T-cell (primary cell): ENCODE data around the gene DGKA. TPM values are rescaled to one million over a fixed set of nuclear protein-coding genes. Genes with fewer than 3 reads are reported as not detected.
A peak's percentile ranks its signal among the peaks of the same experiment; 100 is the strongest.

ENCODE experiments used
- ATAC-seq, 4 experiments: fragments of 200-7000 bp in 3 of 4; fragments of 150-1000 bp in 1 of 4; cut with Tn5 transposase; replicated peaks in 1 of 4; 1 replicate in 3 of 4; 2 replicates in 1 of 4; pipeline ENCODE4 v1.10.0; 2021; ENCODE audit warnings: moderate library complexity in 3 of 4, mild to moderate bottlenecking in 2 of 4, moderate number of reproducible peaks in 1 of 4
- CTCF ChIA-PET, 2 donors: fragments of 300-600 bp; sonication (Branson Sonifier 250); formaldehyde crosslinking; loops; one replicate each; lab custom pipeline; 2022; ENCODE audit warnings: antibody characterized with exemption in 2 of 2; lab: Charles Lee
- POLR2A ChIA-PET, 2 donors: fragments of 300-600 bp; sonication (Branson Sonifier 250); formaldehyde crosslinking; loops; one replicate each; lab custom pipeline; 2022; ENCODE audit warnings: antibody characterized with exemption in 2 of 2; lab: Charles Lee
- DNase-seq, 35 experiments: peaks; one replicate each; pipeline versions ENCODE4 v3.0.0 to v3.0.0-alpha.2; 2013 to 2023
- H3K27ac ChIP-seq: one replicate; pipeline ENCODE4 v1.5.1; 2013; ENCODE audit warnings: low read length
- H3K27me3 ChIP-seq, 2 experiments: replicated peaks in 1 of 2; 1 replicate in 1 of 2; 2 replicates in 1 of 2; pipeline versions ENCODE4 v1.6.1 to v1.7.0; 2013; ENCODE audit warnings: low read length in 1 of 2, mixed read lengths in 1 of 2; ENCODE audit not compliant: control insufficient read depth in 2 of 2, insufficient read depth in 2 of 2; ENCODE audit errors: extremely low read depth in 1 of 2
- H3K36me3 ChIP-seq, 2 donors: 1 replicate in 1 of 2; 2 replicates in 1 of 2; pipeline versions ENCODE4 v1.6.1 to v1.7.0; 2013; ENCODE audit warnings: low read length in 1 of 2; ENCODE audit not compliant: control insufficient read depth in 2 of 2, insufficient read depth in 1 of 2; ENCODE audit errors: extremely low read depth in 1 of 2
- H3K4me1 ChIP-seq, 2 experiments: 1 replicate in 1 of 2; 2 replicates in 1 of 2; pipeline versions ENCODE4 v1.6.1 to v1.7.0; 2013; ENCODE audit warnings: low read length in 2 of 2, mixed read lengths in 1 of 2; ENCODE audit not compliant: insufficient read depth in 2 of 2, control insufficient read depth in 1 of 2; ENCODE audit errors: extremely low read depth in 1 of 2
- H3K4me3 ChIP-seq, 2 donors: 1 replicate in 1 of 2; 2 replicates in 1 of 2; pipeline versions ENCODE4 v1.5.1 to v1.7.0; 2013; ENCODE audit warnings: mild to moderate bottlenecking in 2 of 2, low read length in 1 of 2, moderate library complexity in 1 of 2; ENCODE audit not compliant: control insufficient read depth in 1 of 2; ENCODE audit errors: extremely low read depth in 1 of 2
- H3K9me3 ChIP-seq: 2 replicates; pipeline ENCODE4 v1.7.0; 2013
- H3K27ac Mint-ChIP-seq, 2 donors: one replicate each; pipeline ENCODE4 v1.8.0; 2020 to 2021; ENCODE audit warnings: mild to moderate bottlenecking in 2 of 2, mixed read lengths in 2 of 2
- H3K27me3 Mint-ChIP-seq, 2 donors: one replicate each; pipeline ENCODE4 v1.8.0; 2021 to 2022; ENCODE audit warnings: mixed read lengths in 2 of 2
- H3K36me3 Mint-ChIP-seq: one replicate; pipeline ENCODE4 v1.8.0; 2021; ENCODE audit warnings: mixed read lengths
- H3K4me1 Mint-ChIP-seq, 3 donors: one replicate each; pipeline ENCODE4 v1.8.0; 2020 to 2022; ENCODE audit warnings: mixed read lengths in 3 of 3, mild to moderate bottlenecking in 1 of 3
- H3K4me3 Mint-ChIP-seq, 3 donors: one replicate each; pipeline ENCODE4 v1.8.0; 2020 to 2022; ENCODE audit warnings: mild to moderate bottlenecking in 3 of 3, mixed read lengths in 3 of 3, moderate library complexity in 3 of 3
- H3K9me3 Mint-ChIP-seq, 3 donors: one replicate each; pipeline ENCODE4 v1.8.0; 2020 to 2022; ENCODE audit warnings: mixed read lengths in 3 of 3
- WGBS: methylation state at CpG from one replicate; pipeline ENCODE4 v1.1.5; 2013; ENCODE audit warnings: missing lambda C conversion rate; ENCODE audit not compliant: insufficient coverage; 5-methylcytosine and 5-hydroxymethylcytosine counted together
- total RNA-seq, 35 experiments: library from RNA in 6 of 35; stranded (reverse) in 6 of 35; fragments of 120-200 nt in 1 of 35; gene quantifications; one replicate each; pipeline versions ENCODE4 v1.2.1 to v1.2.4 and lab custom pipeline; 2013 to 2026

The DGKA gene
- total RNA-seq, 5 donors from 2014 or later (not counting 1 experiment from before 2014, with no cell fraction given): 896 to 1,314 (median 1,231) TPM

DNA sequence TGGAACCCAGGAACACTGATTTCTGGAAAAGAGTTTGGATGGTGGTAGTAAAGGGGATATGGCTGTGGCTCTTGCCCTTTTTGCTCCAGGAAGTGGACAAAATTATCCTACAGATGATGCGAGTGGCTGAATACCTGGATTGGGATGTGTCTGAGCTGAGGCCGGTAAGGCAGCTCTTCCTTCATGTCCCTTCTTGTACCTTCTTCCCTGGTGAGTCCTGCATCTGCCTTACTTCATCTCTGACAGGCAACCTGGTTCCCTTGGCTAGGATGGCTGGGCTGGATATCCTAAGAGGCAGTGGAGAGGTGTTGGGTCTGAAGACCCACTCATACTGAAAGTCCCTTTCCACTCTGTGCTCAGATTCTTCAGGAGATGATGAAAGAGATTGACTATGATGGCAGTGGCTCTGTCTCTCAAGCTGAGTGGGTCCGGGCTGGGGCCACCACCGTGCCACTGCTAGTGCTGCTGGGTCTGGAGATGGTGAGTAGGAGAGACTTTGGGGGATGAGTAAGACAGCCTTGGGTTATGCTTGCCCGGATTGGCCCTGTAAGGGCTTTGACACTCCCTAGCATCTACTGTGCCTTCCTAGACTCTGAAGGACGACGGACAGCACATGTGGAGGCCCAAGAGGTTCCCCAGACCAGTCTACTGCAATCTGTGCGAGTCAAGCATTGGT, 8.0 kb downstream of the DGKA start:
- POLR2A ChIA-PET: interaction anchor here (0.7 kb wide), 2 partner anchors 13 to 36 kb away, joined by 3 to 5 read pairs; no protein-coding TSS in a partner anchor
- Mint-ChIP-seq H3K4me3 (peak overlapping the region in 2 of 3 donors; percentile 10 to 63), H3K9me3 (no peaks in the 10 kb centered on the region), H3K27ac (peak overlapping the region; percentile 96 to 99), H3K36me3 (peaks cover 72% of the 10 kb centered on the region), H3K27me3 (no peaks in the 10 kb centered on the region), H3K4me1 (peaks cover 87 to 95% (median 89%) of the 10 kb centered on the region in 3 donors)
- no peak overlapping the region for H3K27ac ChIP-seq
- CTCF ChIA-PET: interaction anchor here (0.6 to 5.2 kb wide), 10 partner anchors 7 to 200 kb away, joined by 3 to 47 read pairs (median 6); partner anchors contain the start of genes ORMDL2 (in 1 of the 2) and SARNP (in 1 of the 2)
- H3K27me3 ChIP-seq: no peaks in the 10 kb centered on the region
- WGBS: 63% methylated on average over 5 of the region's 8 CpGs
- no peak for DNase-seq
- ATAC-seq: no peak
- H3K9me3 ChIP-seq: no peaks in the 10 kb centered on the region
- H3K36me3 ChIP-seq: peaks cover 22 to 89% of the 10 kb centered on the region in 2 donors
- H3K4me3 ChIP-seq: no peak overlapping the region
- H3K4me1 ChIP-seq: peaks cover 60 to 71% of the 10 kb centered on the region in 2 experiments

DNA sequence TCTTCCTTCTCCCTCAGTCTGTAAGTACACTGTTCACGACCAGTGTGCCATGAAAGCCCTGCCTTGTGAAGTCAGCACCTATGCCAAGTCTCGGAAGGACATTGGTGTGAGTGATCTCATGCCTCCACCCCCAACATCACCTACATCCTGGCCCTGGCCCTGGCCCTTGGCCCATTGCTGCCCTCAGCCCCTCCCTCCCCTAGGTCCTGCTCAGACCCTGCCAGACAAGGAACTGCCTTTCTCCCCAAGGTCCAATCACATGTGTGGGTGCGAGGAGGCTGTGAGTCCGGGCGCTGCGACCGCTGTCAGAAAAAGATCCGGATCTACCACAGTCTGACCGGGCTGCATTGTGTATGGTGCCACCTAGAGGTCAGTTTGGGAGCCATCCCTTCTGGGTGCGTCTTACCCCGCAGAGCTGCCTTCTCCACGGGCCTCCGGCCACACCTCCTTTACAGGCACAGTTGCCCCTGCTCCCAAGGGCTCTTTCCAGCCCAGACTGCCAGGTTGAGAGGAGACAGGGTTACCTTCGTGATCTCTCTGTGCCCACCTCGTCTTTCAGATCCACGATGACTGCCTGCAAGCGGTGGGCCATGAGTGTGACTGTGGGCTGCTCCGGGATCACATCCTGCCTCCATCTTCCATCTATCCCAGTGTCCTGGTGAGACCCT, 9.2 kb downstream of the DGKA start:
- DNase-seq: peak; percentile 62 to 92 (median 78)
- H3K4me3 Mint-ChIP-seq: peak overlapping the region; percentile 2 to 63 (median 44)
- ChIA-PET CTCF (interaction anchor here (0.5 to 5.2 kb wide), 13 partner anchors 9 to 234 kb away, joined by 3 to 47 read pairs (median 5); partner anchors contain the start of genes DNAJC14 (in 1 of the 2), ORMDL2 (in 1 of the 2) and SARNP (in 1 of the 2)), POLR2A (interaction anchor here in 1 of 2 donors (0.7 kb wide), 2 partner anchors 14 to 43 kb away, joined by 4 to 5 read pairs; no protein-coding TSS in a partner anchor)
- peaks cover 78% of the 10 kb centered on the region for H3K36me3 Mint-ChIP-seq
- H3K4me1 Mint-ChIP-seq: peaks cover 82 to 91% (median 89%) of the 10 kb centered on the region in 3 donors
- Histone ChIP-seq H3K4me3 (no peak overlapping the region), H3K9me3 (no peaks in the 10 kb centered on the region), H3K36me3 (peaks cover 28 to 93% of the 10 kb centered on the region in 2 donors), H3K4me1 (peaks cover 48 to 64% of the 10 kb centered on the region in 2 experiments), H3K27ac (peak overlapping the region; percentile 48), H3K27me3 (no peaks in the 10 kb centered on the region)
- ATAC-seq: peak; percentile 81 to 91 (median 84)
- peak overlapping the region; percentile 96 to 99 for H3K27ac Mint-ChIP-seq
- 23% methylated on average over 18 of the region's 18 CpGs for WGBS
- H3K9me3 Mint-ChIP-seq: no peaks in the 10 kb centered on the region
- no peaks in the 10 kb centered on the region for H3K27me3 Mint-ChIP-seq

DNA sequence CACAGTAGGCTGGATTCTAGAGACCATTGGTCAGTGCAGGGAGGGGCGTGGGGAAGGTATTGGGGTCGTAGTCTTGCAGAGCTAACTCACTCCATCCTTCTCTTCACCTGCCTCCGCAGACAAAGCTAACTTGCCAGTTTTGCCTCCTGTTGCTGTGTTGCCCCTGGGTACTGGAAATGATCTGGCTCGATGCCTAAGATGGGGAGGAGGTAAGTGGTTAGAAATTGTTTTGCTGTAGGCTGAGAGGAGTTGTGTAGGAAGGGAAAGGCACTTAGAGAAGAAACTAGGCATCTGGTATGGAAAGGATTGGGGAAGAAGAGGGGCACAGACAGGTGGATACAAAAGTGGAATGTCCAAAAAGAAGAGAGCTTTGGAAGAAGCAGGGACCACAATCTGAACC, 11.1 kb downstream of the DGKA start:
- ATAC-seq (no peak), DNase-seq (no peak)
- Mint-ChIP-seq H3K4me1 (peaks cover 76 to 89% (median 84%) of the 10 kb centered on the region in 3 donors), H3K4me3 (peak overlapping the region in 1 of 3 donors; percentile 25), H3K27ac (peak overlapping the region; percentile 86 to 96), H3K9me3 (no peaks in the 10 kb centered on the region), H3K36me3 (peaks cover 77% of the 10 kb centered on the region), H3K27me3 (no peaks in the 10 kb centered on the region)
- WGBS: 91% methylated on average over 1 of the region's 4 CpGs
- POLR2A ChIA-PET: interaction anchor here in 1 of 2 donors (0.5 kb wide), 1 partner anchor 148 kb away, joined by 14 read pairs; no protein-coding TSS in a partner anchor
- CTCF ChIA-PET: interaction anchor here (0.5 to 5.2 kb wide), 4 partner anchors 19 to 204 kb away, joined by 3 to 47 read pairs (median 3); no protein-coding TSS in a partner anchor
- H3K36me3 ChIP-seq: peaks cover 39 to 97% of the 10 kb centered on the region in 2 donors
- no peak overlapping the region for H3K4me3 ChIP-seq
- H3K9me3 ChIP-seq: no peaks in the 10 kb centered on the region
- H3K4me1 ChIP-seq: peaks cover 34 to 45% of the 10 kb centered on the region in 2 experiments
- H3K27ac ChIP-seq: peak overlapping the region; percentile 26
- no peaks in the 10 kb centered on the region for H3K27me3 ChIP-seq

DNA sequence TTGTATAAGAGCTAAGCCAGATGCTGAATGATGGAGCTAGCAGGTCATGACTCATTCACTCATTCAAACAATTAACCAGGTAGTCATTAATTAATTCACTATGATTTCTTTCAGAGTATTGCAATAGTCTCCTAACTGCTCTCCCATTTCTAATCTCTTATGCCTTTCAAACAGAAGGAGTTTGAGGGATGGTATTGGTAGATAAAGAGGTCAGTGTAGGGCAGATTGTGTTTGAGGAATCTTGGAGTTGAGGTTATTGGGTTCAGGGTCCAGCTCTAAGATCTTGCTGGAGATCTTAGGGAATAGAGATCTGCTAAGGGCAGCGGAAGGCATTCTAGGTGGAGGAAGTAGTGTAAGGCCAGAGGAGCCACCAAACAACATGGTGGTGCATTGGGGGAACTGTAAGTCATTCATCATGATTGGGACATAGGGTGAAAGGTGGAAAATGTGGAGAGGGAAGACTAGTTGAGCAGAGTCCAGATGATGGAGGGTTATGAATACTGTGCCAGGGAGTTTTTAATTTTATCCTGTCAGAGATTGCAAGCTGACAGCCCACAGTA, 11.7 kb downstream of the DGKA start:
- no peaks in the 10 kb centered on the region for H3K9me3 ChIP-seq
- H3K9me3 Mint-ChIP-seq: no peaks in the 10 kb centered on the region
- no peak for ATAC-seq
- no peaks in the 10 kb centered on the region for H3K27me3 ChIP-seq
- no peak overlapping the region for H3K4me3 Mint-ChIP-seq
- H3K4me1 Mint-ChIP-seq: peaks cover 75 to 89% (median 83%) of the 10 kb centered on the region in 3 donors
- H3K27ac ChIP-seq: no peak overlapping the region
- H3K4me3 ChIP-seq: no peak overlapping the region
- WGBS: 100% methylated on average over 1 of the region's 1 CpG
- H3K36me3 Mint-ChIP-seq: peaks cover 76% of the 10 kb centered on the region
- H3K36me3 ChIP-seq: peaks cover 35 to 97% of the 10 kb centered on the region in 2 donors
- H3K4me1 ChIP-seq: peaks cover 29 to 39% of the 10 kb centered on the region in 2 experiments
- ChIA-PET POLR2A (no interaction called here), CTCF (interaction anchor here (0.5 to 5.2 kb wide), 3 partner anchors 19 to 205 kb away, joined by 3 to 47 read pairs (median 3); no protein-coding TSS in a partner anchor)
- no peak for DNase-seq
- peak overlapping the region; percentile 86 to 96 for H3K27ac Mint-ChIP-seq
- no peaks in the 10 kb centered on the region for H3K27me3 Mint-ChIP-seq

DNA sequence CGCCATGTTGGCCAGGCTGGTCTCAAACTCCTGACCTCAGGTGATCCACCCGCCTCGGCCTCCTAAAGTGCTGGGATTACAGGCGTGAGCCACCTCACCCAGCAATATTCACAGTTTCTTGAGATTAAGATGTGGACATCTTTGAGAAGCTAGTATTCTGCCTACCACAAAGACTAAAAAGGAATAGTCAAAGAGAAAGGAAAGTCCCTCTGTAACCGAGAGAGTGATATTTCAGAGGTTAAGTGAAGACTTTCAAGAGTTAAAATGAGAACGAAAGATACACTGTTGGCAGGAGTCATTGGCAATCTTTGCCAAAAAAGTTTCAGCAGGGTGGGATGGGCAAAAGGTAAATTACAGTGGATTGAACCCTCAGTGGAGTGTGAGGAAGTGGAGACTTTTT, 15.6 kb downstream of the DGKA start:
- Mint-ChIP-seq H3K27me3 (no peaks in the 10 kb centered on the region), H3K4me3 (no peak overlapping the region), H3K27ac (peak overlapping the region; percentile 63 to 72), H3K36me3 (peaks cover 61% of the 10 kb centered on the region), H3K9me3 (no peaks in the 10 kb centered on the region), H3K4me1 (peaks cover 53 to 62% (median 56%) of the 10 kb centered on the region in 3 donors)
- WGBS: 44% methylated on average over 2 of the region's 6 CpGs
- no peak for DNase-seq
- CTCF ChIA-PET: no interaction called here
- peaks cover 27 to 91% of the 10 kb centered on the region in 2 donors for H3K36me3 ChIP-seq
- no peak overlapping the region for H3K4me3 ChIP-seq
- POLR2A ChIA-PET: no interaction called here
- H3K4me1 ChIP-seq: peaks cover 7% of the 10 kb centered on the region in 2 experiments
- H3K27ac ChIP-seq: no peak overlapping the region
- H3K27me3 ChIP-seq: no peaks in the 10 kb centered on the region
- H3K9me3 ChIP-seq: no peaks in the 10 kb centered on the region
- no peak for ATAC-seq
